Measurements from ENCODE around the gene PTPN22. TPM values are rescaled to one million over a fixed set of nuclear protein-coding genes. Genes with fewer than 3 reads are reported as not detected.

The PTPN22 gene
- total RNA-seq, 4 donors from 2014 or later, result 4.0 to 28.1 (median 11.2) TPM

DNA sequence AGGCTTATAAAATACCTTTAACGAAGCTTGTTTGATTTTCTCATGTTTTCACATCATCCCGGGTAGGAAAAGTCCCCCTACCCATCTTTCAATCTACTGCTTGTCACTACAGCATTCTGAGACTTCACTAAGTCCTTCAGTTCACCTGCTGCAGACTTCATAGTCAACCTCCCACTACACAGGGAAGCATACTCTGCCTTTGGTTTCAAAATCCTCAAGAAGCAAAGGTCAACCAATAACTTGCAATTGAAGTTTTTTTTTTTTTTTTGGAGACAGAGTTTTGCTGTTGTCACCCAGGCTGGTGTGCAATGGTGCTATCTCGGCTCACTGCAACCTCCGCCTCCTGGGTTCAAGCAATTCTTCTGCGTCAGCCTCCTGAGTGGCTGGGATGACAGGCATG, 4.7 kb upstream of the PTPN22 start:
- intact Hi-C loops (cut with DNase I; ENCODE audit: low total_unique reads), result no loop called here
- no peak for TF ChIP-seq CTCF (IDR thresholded peaks at IDR 0.05)
- TF ChIP-seq POLR2AphosphoS5 (IDR thresholded peaks at IDR 0.05), result no peak
- no peak for TF ChIP-seq POLR2A (IDR thresholded peaks at IDR 0.05)
- TF ChIP-seq EP300 (IDR thresholded peaks at IDR 0.05; ENCODE audit: low read depth), result no peak
- Histone ChIP-seq H3K4me1 (peaks cover 0 to 36% (median 5%) of the 10 kb centered on the region in 4 donors), H3K9me3 (no peaks in the 10 kb centered on the region), H3K36me3 (no peaks in the 10 kb centered on the region), H3K27ac (peak overlapping the region in 2 of 4 donors; percentile 34 to 44), H3K27me3 (no peaks in the 10 kb centered on the region), H3K4me3 (no peak overlapping the region)
- no peak for DNase-seq
- in situ Hi-C loops (cut with MboI; ENCODE audit: low pct_ligation_motif_present in 1 of 4, low pct_unique_long_range_greater_than_20kb in 1 of 4, low sequenced_read_pairs in 3 of 4), result no loop called here
- WGBS, 2 donors (ENCODE audit: low coverage in 1 of 2), result 57 to 71% methylated on average over 2 to 5 of the region's 5 CpGs

DNA sequence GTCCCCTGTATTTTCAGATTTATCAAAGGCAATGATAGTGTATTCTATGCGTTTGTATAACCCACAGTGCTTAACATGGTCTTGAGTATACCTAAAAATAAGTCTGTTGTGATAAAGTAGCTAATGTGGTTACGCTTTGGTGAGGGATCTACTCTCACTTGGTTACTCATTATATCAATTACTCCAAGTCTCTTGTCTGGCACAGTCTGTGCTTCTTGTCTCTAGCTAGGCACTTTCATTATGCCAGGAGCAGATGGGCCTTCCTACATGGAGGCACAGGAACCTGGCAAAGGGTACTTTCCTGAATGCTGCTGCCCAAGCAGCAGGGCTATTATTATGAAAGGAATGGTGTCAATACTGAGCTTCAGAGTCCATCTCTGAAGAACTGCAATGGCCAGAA, 4.2 kb upstream of the PTPN22 start:
- Histone ChIP-seq H3K4me1 (peaks cover 0 to 32% (median 5%) of the 10 kb centered on the region in 4 donors), H3K9me3 (no peaks in the 10 kb centered on the region), H3K36me3 (no peaks in the 10 kb centered on the region), H3K27me3 (no peaks in the 10 kb centered on the region), H3K4me3 (no peak overlapping the region), H3K27ac (peak overlapping the region in 2 of 4 donors; percentile 34 to 50)
- DNase-seq, result no peak
- in situ Hi-C loops (cut with MboI; ENCODE audit: low pct_ligation_motif_present in 1 of 4, low pct_unique_long_range_greater_than_20kb in 1 of 4, low sequenced_read_pairs in 3 of 4), result no loop called here
- intact Hi-C loops (cut with DNase I; ENCODE audit: low total_unique reads), result no loop called here
- WGBS, 2 donors (ENCODE audit: low coverage in 1 of 2), result 59 to 85% methylated on average over 2 of the region's 2 CpGs
- TF ChIP-seq POLR2AphosphoS5 (IDR thresholded peaks at IDR 0.05) (no peak), POLR2A (IDR thresholded peaks at IDR 0.05) (no peak), EP300 (IDR thresholded peaks at IDR 0.05; ENCODE audit: low read depth) (no peak), CTCF (IDR thresholded peaks at IDR 0.05) (no peak)

GRCh38 chr1:113874012-113874879, 2.7 kb upstream of the PTPN22 start:
- Histone ChIP-seq H3K27ac (peak overlapping the region; percentile 23 to 50 (median 32)), H3K9me3 (no peaks in the 10 kb centered on the region), H3K4me1 (peaks cover 0 to 28% (median 5%) of the 10 kb centered on the region in 4 donors), H3K4me3 (no peak overlapping the region), H3K36me3 (no peaks in the 10 kb centered on the region), H3K27me3 (no peaks in the 10 kb centered on the region)
- in situ Hi-C loops (cut with MboI; ENCODE audit: low pct_ligation_motif_present in 1 of 4, low pct_unique_long_range_greater_than_20kb in 1 of 4, low sequenced_read_pairs in 3 of 4), result no loop called here
- DNase-seq, result peak; percentile 49
- 25 to 45% methylated on average over 1 of the region's 1 CpG for WGBS, 2 donors (ENCODE audit: low coverage in 1 of 2)
- intact Hi-C loops (cut with DNase I; ENCODE audit: low total_unique reads), result no loop called here
- TF ChIP-seq POLR2AphosphoS5 (IDR thresholded peaks at IDR 0.05) (no peak), POLR2A (IDR thresholded peaks at IDR 0.05) (no peak), CTCF (IDR thresholded peaks at IDR 0.05) (peak; percentile 18 to 51 (median 35))

DNA sequence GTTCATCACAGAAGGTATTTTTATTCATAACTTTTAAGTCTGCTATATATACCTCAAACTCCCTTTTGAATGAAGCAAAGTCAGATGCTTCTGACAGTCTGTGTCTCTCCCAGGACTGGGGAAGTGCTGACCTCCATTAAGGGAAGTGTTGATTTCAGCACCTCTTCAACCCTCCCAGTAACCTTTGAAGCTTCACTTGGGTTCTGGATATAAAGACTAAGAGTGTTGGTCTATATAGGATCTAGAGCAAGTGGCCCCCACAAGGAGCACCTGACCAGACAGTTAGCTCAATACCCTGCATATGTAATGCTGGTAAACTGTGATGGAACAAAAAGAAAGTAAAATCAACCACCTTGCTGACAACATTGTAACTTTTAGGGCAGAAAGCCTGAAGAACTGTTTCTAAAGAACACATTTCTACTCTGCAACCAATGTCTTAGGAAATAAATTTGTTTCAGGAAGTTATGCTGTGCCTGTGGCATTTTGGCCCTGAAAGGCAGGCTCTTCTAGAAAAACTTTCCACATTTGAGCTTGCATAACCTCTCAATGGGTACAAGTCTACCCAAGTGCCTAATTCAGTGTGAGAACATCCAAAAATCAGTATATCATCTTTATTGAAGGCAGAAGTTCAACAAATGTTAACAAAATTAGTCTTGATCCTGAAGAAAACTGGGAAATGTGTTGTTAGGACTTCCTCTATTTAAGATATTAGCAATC, 865 bp upstream of the PTPN22 start:
- in situ Hi-C loops (cut with MboI; ENCODE audit: low pct_ligation_motif_present in 1 of 4, low pct_unique_long_range_greater_than_20kb in 1 of 4, low sequenced_read_pairs in 3 of 4) (no loop called here), intact Hi-C loops (cut with DNase I; ENCODE audit: low total_unique reads) (no loop called here)
- no peaks in the 10 kb centered on the region for H3K9me3 ChIP-seq
- no peak overlapping the region for H3K4me3 ChIP-seq
- TF ChIP-seq POLR2AphosphoS5 (IDR thresholded peaks at IDR 0.05) (no peak), EP300 (IDR thresholded peaks at IDR 0.05; ENCODE audit: low read depth) (no peak), POLR2A (IDR thresholded peaks at IDR 0.05) (no peak)
- peak overlapping the region; percentile 63 to 72 (median 67) for H3K27ac ChIP-seq
- peaks cover 0 to 28% (median 5%) of the 10 kb centered on the region in 4 donors for H3K4me1 ChIP-seq
- no peaks in the 10 kb centered on the region for H3K36me3 ChIP-seq
- H3K27me3 ChIP-seq, result no peaks in the 10 kb centered on the region
- no peak for DNase-seq
